HFF-Myc (cell line): Measurements from ENCODE around the gene NDFIP2.

Experiments used
- DNase-seq: peaks from one replicate; pipeline ENCODE4 v3.0.0-alpha.2; 2011; ENCODE audit warnings: low read depth; ENCODE audit errors: extremely low read depth
- H3K4me3 ChIP-seq: replicated peaks from 2 replicates; pipeline ENCODE4 v1.5.1; 2011; ENCODE audit warnings: low read depth, mild to moderate bottlenecking, control low read depth, low read length
- TF ChIP-seq, protein P1 (sequence below): IDR thresholded peaks from 2 replicates; pipeline ENCODE4 v1.5.1; 2012; ENCODE audit warnings: mild to moderate bottlenecking, low read depth, low read length, control low read depth; ENCODE audit errors: missing control alignments

The NDFIP2 gene

DNA sequence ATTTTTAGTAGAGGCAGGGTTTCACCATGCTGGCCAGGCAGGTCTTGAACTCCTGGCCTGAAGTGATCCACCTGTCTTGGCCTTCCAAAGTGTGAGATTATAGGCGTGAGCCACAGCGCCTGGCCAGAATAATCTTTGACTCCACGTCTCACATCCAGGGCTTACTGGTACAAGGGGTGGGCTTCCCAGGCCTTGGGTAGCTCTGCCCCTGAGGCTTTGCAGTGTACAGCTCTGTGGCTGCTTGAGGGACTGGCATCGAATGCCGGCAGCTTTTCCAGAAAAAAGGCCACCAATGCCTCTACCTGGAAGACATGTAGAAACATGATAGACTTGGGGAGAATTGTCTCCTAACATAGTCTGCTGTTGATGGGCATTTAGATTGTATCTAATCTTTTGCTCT lies 57.8 kb downstream of the NDFIP2 start:
- TF ChIP-seq, protein P1, sequence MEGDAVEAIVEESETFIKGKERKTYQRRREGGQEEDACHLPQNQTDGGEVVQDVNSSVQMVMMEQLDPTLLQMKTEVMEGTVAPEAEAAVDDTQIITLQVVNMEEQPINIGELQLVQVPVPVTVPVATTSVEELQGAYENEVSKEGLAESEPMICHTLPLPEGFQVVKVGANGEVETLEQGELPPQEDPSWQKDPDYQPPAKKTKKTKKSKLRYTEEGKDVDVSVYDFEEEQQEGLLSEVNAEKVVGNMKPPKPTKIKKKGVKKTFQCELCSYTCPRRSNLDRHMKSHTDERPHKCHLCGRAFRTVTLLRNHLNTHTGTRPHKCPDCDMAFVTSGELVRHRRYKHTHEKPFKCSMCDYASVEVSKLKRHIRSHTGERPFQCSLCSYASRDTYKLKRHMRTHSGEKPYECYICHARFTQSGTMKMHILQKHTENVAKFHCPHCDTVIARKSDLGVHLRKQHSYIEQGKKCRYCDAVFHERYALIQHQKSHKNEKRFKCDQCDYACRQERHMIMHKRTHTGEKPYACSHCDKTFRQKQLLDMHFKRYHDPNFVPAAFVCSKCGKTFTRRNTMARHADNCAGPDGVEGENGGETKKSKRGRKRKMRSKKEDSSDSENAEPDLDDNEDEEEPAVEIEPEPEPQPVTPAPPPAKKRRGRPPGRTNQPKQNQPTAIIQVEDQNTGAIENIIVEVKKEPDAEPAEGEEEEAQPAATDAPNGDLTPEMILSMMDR: no peak
- DNase-seq: no peak
- H3K4me3 ChIP-seq: no peak overlapping the region

GRCh38 chr13:79540504-79540903 lies 59.5 kb downstream of the NDFIP2 start:
- no peak overlapping the region for H3K4me3 ChIP-seq
- no peak for DNase-seq
- TF ChIP-seq, protein P1: no peak

GRCh38 chr13:79541426-79542049 lies 60.6 kb downstream of the NDFIP2 start:
- H3K4me3 ChIP-seq: no peak overlapping the region
- peak; percentile 56 for DNase-seq
- TF ChIP-seq, protein P1: peak; percentile 43

DNA sequence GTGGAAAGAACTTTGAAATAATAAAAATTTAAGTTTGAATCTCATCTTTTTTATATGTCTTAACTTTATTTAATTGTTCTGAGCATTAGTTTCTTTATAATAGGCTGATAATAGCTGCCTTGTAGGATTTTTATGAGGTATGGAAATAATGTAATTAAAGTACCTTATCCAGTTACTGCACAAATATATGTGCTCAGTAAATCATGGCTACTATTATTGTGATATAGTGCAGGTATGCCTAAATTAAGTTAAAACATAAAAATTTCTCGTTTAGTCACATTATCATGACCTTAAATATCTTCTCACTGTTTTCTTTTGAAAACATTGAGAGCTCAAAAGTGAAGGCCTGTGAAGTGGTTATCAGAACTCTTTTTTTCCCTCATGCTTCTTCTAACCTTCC lies 62.9 kb downstream of the NDFIP2 start:
- no peak for DNase-seq
- TF ChIP-seq, protein P1: no peak
- no peak overlapping the region for H3K4me3 ChIP-seq

- H3K4me3 ChIP-seq: no peak overlapping the region
- no peak for DNase-seq
- TF ChIP-seq, protein P1: no peak
Observed at GRCh38 chr13:79547211-79548195, 66.5 kb downstream of the NDFIP2 start.

- no peak overlapping the region for H3K4me3 ChIP-seq
- DNase-seq: no peak
- TF ChIP-seq, protein P1: no peak
Observed at GRCh38 chr13:79548902-79549301, 67.9 kb downstream of the NDFIP2 start.
